Measurements from ENCODE around the gene CD48. TPM values are rescaled to one million over a fixed set of nuclear protein-coding genes. Genes with fewer than 3 reads are reported as not detected.
"Not testable (repeated sequence)": the region's sequence is repeated elsewhere in the genome, so short reads cannot be mapped to it uniquely, and the experiment has no call there.

CD48 gene
- total RNA-seq, 1 donor, result not detected

GRCh38 chr1:160702100-160702499, 9.5 kb downstream of the CD48 start:
- TF ChIP-seq CTCF (IDR thresholded peaks at IDR 0.05; ENCODE audit: insufficient read depth, low read depth, low read length), result no peak
- H3K4me3 ChIP-seq (ENCODE audit: low read depth, low read length), result no peak overlapping the region
- DNase-seq (ENCODE audit: low read depth), result no peak

- H3K4me3 ChIP-seq (ENCODE audit: low read depth, low read length); DNase-seq (ENCODE audit: low read depth): not testable (repeated sequence)
- peak; percentile 15 for TF ChIP-seq CTCF (IDR thresholded peaks at IDR 0.05; ENCODE audit: insufficient read depth, low read depth, low read length)
These were observed 19.2 kb downstream of the CD48 start for GRCh38 chr1:160692390-160692789.

- no peak for DNase-seq (ENCODE audit: low read depth)
- H3K4me3 ChIP-seq (ENCODE audit: low read depth, low read length), result no peak overlapping the region
- TF ChIP-seq CTCF (IDR thresholded peaks at IDR 0.05; ENCODE audit: insufficient read depth, low read depth, low read length), result no peak
These were observed 26.4 kb downstream of the CD48 start for GRCh38 chr1:160685266-160685665.

GRCh38 chr1:160682983-160683865, 28.4 kb downstream of the CD48 start:
- DNase-seq (ENCODE audit: low read depth), result no peak
- no peak overlapping the region for H3K4me3 ChIP-seq (ENCODE audit: low read depth, low read length)
- no peak for TF ChIP-seq CTCF (IDR thresholded peaks at IDR 0.05; ENCODE audit: insufficient read depth, low read depth, low read length)

GRCh38 chr1:160681891-160682140, 29.8 kb downstream of the CD48 start:
- no peak for TF ChIP-seq CTCF (IDR thresholded peaks at IDR 0.05; ENCODE audit: insufficient read depth, low read depth, low read length)
- no peak overlapping the region for H3K4me3 ChIP-seq (ENCODE audit: low read depth, low read length)

GRCh38 chr1:160681066-160681890, 30.3 kb downstream of the CD48 start:
- H3K4me3 ChIP-seq (ENCODE audit: low read depth, low read length), result no peak overlapping the region
- peak; percentile 49 for TF ChIP-seq CTCF (IDR thresholded peaks at IDR 0.05; ENCODE audit: insufficient read depth, low read depth, low read length)
- peak; percentile 39 for DNase-seq (ENCODE audit: low read depth)

More at GRCh38 chr1:160681891-160682140, 29.8 kb downstream of the CD48 start:
- DNase-seq (ENCODE audit: low read depth), result no peak
